CD4-positive, alpha-beta T cell treated with Interleukin-12 subunit alpha and Interleukin-12 subunit beta, for 1 hour (primary cell): ENCODE data around the gene CCDC180.
"Not testable (repeated sequence)": the region's sequence is repeated elsewhere in the genome, so short reads cannot be mapped to it uniquely, and the experiment has no call there.

Experiments used
- DNase-seq: peaks from one replicate; pipeline ENCODE4 v3.0.0-alpha.2; 2020

Gene CCDC180

DNA sequence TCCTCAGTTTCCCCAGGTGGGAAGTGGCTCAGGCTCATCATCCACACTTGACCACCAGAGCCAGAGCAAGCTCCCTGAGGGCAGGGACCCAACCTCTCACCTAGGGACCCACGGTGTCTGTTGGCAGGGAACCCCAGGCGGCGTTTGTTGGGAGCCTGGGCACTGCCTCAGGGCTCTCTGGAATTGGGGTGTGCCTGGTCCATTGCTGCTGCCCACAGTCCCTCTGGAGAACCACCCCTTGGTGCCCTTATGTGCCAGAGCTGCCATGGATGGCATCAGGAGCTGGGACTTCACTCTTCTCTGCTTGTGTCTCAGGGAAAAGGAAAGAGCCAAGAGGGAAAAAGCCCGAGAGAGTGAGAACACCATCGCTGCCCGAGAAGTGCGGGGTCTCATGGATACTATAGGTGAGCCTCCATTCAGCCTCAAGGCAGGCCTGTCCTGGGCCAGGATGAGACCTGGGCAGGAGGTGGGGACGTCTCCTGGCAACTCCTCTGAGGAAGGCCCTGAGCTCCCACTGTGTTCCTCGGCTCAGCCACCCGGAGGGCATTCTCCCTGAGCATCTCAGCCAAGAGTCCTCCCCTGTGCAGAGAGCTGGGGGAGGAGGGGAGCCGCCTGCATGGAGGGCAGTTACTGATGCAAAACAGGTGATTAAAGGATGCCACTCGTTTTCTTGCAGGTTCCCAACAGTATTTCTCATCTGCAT, 4.5 kb downstream of the CCDC180 start:
- DNase-seq, result no peak

DNA sequence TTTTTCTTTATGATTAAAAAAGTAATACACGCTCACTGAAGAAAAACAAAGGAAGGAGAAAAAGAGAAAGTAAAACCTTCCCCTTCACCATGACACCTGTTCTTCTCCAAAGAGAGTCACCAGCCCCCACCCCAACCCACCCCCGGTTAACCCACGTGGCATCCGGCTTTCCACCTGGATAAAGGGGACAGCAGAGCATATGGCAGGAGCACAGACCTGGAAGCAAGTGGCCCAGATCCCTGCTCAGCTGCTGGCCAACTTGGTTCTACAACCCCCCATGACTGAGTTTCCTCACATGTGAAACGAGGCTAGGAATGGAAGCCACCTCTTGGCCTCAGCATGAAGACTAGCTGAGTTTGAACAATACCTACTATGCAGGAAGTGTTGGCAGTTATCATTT, 5.1 kb downstream of the CCDC180 start:
- no peak for DNase-seq

DNA sequence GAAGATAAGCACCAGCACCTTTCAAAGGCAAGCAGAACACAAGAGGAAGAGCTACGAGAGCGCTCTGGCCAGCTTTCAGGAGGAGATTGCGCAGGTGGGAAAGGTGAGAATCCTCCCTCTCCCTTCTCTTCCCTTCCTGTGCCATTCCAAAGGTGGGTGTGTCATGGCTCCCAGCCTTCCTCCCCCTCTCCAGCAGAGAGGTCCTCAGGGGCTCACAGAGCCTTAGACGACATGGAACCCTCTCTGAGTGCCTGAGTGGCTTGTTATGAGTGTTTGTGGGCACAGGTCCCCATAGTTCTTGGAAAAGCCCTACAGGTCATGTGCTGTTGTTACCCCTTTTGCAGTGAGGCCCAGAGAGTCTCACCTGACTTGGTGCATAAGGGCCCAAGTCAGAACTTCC, 5.8 kb downstream of the CCDC180 start:
- DNase-seq, result no peak

DNA sequence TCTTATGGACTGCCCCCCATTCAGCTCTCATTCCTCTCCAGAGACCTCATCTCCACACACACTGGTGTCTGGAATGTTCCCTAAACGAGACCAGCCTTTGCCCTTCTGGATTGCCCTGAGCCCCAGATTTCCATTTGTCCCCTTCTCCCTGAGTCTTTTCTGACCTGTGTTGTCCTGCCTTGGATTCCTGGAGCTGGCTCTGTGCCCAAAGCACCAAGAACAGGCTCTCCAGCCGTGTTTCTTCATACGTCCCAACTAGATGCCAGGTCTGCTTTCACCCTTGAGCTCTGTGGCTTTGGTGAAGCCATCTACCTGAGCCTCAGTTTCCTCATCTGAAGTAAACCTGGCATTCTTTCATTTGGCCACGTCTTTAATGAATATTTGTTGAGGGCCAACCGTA, 6.3 kb downstream of the CCDC180 start:
- DNase-seq, result no peak

DNA sequence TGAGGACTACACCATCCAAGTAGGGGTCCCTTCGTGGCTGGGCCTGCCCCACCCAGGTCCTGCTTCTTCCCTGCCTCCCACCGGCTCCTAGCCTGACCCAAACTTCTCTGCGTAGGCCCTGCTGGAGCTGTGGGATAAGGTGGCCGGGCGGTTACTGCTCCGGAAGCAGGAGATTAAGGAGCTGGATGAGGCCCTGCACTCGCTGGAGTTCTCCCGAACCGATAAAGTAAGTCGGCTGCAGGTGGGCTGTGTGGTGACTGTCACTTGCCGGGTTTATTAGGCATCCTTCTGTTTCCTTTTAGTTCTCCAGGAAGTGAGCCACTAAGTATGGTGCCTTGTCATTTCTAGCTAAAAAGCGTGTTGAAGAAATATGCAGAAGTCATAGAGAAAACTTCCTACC, 7.0 kb downstream of the CCDC180 start:
- DNase-seq, result no peak

DNA sequence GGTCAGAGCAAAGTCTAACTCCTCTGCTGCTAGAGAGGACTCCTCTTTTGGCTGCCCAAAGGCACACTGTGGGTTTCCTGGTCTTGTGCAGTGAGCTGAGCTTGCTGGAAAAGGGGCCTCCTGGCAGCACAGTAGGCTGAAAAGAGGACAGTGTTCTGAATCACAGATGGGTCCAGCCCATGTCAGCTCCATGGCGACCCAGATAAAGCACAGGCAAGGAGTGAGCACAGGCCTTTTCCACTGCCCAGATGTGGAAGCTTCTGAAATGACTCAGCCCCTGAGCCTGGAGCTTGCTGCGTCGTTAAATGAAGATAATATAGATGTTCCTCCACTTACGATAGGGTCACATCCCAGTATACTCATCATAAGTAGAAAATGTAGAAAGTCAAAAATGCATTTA, 8.1 kb downstream of the CCDC180 start:
- DNase-seq, result no peak

DNA sequence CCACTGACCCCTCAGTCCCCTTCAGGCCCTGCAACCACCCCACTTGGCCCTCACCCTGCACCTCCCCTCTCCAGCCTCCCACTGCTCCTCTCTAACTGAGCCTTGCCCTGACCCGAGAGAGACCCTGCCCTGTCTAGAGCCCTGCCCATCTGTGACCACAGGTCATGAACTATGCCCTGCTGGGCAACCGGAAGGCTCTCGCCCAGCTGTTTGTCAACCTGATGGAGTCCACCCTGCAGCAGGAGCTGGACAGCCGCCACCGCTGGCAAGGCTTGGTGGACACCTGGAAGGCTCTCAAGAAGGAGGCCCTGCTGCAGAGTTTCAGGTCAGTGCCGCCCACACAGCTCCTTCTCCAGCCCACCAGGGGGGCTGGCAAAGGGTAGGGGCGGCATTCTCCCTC, 9.4 kb downstream of the CCDC180 start:
- DNase-seq, result no peak

DNA sequence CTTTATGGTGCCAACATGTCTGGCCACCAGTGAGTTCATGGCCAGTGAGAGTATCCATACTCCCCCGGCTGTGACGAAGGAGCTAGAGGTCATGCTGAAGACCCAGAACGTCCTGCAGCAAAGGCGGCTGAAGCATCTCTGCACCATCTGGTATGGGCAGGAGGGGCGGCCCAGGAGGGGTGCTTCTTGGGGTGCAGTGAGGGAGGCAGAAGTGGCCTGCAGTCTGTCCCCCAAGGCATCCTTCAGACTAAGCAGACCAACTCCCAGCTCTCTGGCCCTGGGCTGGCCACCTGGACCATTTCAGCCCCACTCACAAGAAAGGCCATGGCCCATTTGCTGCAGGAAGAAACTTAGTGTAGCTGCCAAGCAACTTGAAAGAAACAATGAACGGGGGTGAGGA, 11.0 kb downstream of the CCDC180 start:
- DNase-seq, result no peak

DNA sequence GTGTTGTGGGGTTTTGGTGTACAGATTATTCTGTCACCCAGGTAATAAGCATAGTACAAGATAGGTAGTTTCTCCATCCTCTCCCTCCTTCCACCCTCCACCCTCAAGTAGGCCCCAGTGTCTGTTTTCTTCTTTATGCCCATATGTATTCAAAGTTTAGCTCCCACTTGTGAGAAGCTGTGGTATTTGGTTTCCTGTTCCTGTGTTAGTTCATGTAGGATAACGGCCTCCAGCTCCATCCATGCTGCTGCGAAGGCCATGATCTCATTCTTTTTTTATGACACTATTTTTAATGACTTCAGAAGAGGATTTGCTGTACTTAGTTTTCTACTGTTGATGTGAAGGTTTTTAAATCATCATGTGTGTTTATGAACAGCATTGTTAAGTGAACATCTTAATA, 11.9 kb downstream of the CCDC180 start:
- DNase-seq, result no peak

DNA sequence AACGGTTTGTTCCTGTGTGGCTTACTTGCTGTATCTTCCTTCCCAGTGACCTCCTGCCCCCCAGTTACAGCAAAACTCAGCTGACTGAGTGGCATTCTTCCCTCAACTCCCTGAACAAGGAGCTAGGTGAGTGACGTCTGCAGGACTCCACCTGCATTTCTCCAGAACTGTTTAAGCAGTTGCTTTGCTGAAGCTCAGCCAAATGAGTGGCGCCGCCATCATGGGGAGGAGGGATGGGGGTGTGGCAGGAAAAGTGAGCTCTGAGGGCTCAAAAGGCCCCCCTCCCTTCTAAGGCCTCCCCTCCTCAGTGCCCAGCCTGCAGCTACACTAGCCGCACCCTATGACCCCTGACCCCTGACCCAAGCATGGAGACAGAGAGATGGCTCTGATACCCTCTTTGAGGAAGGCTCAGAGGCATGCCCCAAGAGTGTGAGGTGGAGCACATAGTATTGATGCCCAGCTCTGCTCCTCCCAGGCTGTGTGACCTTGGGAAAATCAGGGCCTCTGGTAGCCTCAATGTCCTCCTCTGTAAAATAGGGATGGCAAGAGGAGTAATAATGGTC, 12.7 kb downstream of the CCDC180 start:
- no peak for DNase-seq

DNA sequence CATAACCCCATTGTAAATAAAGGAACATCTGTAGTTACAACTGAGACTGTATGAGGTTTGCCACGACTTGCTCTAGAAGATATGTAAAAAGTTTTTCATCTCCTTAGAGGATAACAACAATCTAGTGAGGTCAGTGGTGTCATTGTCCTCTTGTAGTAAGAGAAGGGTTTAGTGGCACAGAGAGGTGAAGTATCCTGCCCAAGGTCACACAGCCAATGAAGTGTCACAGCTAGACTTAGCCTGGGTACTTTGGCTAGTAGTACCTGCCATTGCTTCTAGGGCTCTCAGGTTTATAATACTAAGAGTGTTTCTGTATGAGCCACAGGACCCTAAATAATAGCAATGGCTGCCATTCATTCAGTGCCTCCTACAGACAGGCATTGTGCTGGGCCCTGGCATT, 13.8 kb downstream of the CCDC180 start:
- DNase-seq, result no peak

DNA sequence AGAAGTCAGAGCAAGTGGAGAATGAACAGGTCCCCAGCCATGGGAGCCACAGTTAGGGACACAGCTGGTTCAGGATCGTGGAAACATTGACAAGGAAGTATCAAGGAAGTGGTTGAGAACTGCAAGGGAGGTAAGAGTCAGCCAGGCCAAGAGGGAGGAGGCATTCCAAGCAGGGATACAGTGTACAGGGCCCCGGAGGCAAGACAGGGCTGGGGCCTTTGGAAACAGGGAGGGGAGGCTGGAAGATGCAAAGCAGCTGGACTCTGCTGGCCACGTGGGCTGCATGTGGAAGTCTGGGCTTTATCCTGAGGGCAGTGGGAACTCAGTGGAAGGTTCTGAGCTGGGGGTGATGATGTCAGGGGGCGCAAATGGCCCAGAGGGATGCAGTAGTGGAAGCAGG, 14.2 kb downstream of the CCDC180 start:
- no peak for DNase-seq

DNA sequence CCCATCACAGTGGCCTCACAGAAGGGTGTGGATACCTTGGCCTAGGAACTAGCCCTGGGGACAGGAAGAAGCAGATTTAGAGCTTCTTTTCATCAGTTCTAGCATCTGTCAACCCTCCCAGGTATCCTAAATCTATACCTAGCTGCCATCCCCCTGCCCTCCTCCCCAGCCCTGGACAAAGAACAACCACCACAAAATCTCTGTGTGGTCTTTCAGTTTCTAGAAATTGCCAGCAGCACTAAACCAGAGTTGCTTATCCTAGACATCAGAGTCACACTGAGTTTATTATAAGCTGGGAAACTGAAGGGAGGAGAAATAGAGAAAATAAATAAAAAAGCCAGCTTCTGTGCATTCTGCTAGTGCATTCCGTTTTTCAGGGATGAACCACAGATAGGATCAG, 14.6 kb downstream of the CCDC180 start:
- DNase-seq, result no peak

DNA sequence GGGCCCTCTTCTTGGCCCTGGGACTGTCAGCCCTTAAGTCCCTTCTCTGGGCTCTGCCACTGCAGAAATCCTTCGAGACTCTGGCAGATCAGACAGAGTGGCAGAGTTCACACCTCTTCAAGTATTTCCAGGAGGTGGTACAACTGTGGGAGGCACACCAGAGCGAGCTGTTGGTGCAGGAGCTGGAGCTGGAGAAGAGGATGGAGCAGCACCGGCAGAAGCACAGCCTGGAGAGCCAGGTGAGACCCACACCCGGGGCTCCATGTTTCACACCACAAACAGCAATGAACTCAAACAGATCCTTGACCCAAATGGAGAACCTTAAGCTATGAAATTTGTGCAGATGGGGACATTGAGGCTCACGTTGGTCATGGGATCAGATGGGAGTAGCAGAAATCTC, 17.5 kb downstream of the CCDC180 start:
- DNase-seq, result no peak

DNA sequence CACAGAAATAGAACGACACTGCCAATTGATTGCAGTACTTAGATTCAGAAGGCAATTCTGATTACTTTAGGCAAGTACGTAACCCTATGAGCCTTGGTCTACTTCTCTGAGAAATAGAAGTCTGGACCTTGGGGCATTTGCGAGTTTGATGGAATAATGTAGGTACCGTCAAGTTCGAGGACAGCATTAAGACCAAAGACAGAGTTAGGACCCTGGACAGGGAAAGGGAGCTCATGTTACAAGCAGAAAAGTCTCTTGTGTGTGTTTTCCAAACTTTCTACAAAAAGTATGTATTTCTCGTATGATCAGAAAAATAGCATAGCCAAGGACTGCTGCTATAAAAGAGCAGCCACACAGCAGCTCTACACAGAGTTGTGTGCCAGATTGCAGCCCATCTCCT, 20.1 kb downstream of the CCDC180 start:
- no peak for DNase-seq

DNA sequence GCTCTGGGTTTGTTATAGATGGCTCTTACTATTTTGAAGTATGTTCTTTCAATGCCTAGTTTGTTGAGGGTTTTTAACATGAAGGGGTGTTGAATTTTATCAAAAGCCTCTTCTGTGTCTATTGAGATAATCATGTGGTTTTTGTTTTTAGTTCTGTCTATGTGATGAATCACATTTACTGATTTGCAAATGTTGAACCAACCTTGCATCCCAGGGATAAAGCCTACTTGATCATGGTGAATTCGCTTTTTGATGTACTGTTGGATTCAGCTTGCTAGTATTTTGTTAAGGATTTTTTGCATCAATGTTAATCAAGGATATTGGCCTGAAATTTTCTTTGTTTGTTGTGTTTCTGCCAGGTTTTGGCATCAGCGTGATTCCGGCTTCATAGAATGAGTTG, 25.5 kb downstream of the CCDC180 start:
- no peak for DNase-seq

DNA sequence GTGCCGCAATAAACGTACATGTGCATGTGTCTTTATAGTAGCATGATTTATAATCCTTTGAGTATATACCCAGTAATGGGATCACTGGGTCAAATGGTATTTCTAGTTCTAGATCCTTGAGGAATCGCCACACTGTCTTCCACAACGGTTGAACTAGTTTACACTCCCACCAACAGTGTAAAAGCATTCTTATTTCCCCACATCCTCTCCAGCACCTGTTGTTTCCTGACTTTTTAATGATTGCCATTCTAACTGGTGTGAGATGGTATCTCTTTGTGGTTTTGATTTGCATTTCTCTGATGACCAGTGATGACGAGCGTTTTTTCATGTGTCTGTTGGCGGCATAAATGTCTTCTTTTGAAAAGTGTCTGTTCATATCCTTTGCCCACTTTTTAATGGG, 28.2 kb downstream of the CCDC180 start:
- not testable (repeated sequence) for DNase-seq

DNA sequence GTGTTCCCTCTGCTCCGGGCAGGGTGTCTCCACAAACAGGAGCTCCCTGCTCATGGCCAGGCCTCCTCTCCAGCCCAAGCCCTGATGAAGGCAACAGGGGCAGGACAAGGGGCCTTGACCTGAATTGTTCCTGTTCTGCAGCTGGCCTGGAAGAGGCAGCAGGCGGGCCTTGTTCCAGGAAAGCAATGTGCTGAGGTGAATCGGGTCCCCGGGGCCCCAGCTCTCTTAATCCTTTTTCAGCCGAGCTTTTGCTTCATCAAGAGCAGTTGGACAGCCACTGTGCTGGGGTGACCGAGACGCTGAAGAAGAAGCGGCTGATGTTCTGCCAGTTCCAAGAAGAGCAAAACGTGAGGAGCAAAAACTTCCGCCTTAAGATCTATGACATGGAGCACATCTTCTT, 41.4 kb downstream of the CCDC180 start:
- no peak for DNase-seq

DNA sequence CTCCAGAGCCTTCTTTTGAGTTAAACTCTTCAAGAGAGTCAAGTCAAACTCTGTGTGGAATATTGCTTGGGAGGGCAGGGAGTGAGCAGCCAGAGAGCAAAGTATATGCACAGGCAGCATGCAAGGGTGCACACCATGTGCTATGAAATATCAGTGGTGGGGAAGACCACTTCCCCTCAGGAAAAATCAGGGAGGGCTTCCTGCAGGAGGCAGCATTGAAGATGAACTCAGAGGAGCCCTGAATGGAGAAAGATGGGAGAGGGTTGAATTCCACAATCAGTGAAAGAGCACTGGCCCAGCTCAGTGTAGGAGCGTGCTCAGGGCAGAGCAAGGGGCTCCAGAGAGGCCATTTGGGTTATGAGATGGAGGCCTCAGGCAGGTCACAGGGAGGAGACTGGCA, 41.9 kb downstream of the CCDC180 start:
- no peak for DNase-seq

DNA sequence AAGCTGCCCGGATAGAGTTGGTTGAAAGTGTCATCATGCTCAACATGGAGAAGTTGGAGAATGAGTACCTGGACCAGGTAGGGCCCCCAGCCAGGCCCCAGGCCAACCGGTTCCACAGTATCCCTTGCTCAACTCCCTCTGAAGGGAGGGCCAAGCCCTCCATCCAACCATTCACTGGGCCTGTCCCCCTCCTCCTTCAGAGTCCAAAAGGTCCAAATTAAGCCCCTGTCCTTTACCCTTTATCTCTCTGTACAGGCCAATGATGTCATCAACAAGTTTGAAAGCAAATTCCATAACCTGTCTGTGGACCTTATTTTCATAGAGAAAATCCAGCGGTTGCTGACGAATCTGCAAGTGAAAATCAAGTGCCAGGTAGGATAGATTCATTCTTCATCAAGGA, 47.2 kb downstream of the CCDC180 start:
- no peak for DNase-seq

DNA sequence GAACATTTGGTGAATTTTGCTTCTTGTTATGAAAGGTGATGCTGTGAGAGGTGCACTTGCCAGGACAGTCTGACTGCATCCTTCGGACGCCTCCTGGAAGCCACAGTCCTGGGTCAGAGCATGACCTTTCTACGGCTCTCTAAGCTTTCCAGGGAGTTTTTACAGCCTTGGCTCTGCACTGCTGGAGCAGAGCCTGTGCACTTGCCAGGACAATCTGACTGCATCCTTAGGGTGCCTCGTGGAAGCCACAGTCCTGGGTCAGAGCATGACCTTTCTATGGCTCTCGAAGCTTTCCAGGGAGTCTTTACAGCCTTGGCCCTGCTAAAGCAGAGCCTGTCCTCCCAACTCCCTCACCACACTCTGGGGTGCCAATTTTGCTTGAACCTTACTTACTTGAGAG, 49.6 kb downstream of the CCDC180 start:
- no peak for DNase-seq
